ENCODE results near the gene MYO1F. TPM values are rescaled to one million over a fixed set of nuclear protein-coding genes. Genes with fewer than 3 reads are reported as not detected.

Gene MYO1F
- total RNA-seq, 1 donor from 2014 or later = 0.10 TPM

GRCh38 chr19:8512115-8512967, 64.9 kb downstream of the MYO1F start:
- no peak overlapping the region for H3K4me3 Mint-ChIP-seq (ENCODE audit: unreplicated experiment)
- no peaks in the 10 kb centered on the region for H3K4me1 Mint-ChIP-seq (ENCODE audit: low read depth, unreplicated experiment)
- H3K27ac Mint-ChIP-seq (ENCODE audit: unreplicated experiment) = peak overlapping the region; percentile 99
- no peak for TF ChIP-seq CTCF (IDR thresholded peaks at IDR 0.05; ENCODE audit: partially characterized antibody, unreplicated experiment)
- peaks cover 7% of the 10 kb centered on the region for H3K27me3 Mint-ChIP-seq (ENCODE audit: unreplicated experiment)
- no peaks in the 10 kb centered on the region for H3K36me3 Mint-ChIP-seq (ENCODE audit: unreplicated experiment)
- peaks cover 4% of the 10 kb centered on the region for H3K9me3 Mint-ChIP-seq (ENCODE audit: unreplicated experiment)
- DNase-seq = no peak

GRCh38 chr19:8511573-8512101, 65.6 kb downstream of the MYO1F start:
- Mint-ChIP-seq H3K27ac (ENCODE audit: unreplicated experiment) (no peak overlapping the region), H3K4me3 (ENCODE audit: unreplicated experiment) (no peak overlapping the region), H3K9me3 (ENCODE audit: unreplicated experiment) (peaks cover 4% of the 10 kb centered on the region), H3K27me3 (ENCODE audit: unreplicated experiment) (peaks cover 7% of the 10 kb centered on the region), H3K4me1 (ENCODE audit: low read depth, unreplicated experiment) (no peaks in the 10 kb centered on the region), H3K36me3 (ENCODE audit: unreplicated experiment) (no peaks in the 10 kb centered on the region)
- no peak for DNase-seq
- TF ChIP-seq CTCF (IDR thresholded peaks at IDR 0.05; ENCODE audit: partially characterized antibody, unreplicated experiment) = peak; percentile 30

- no peak for TF ChIP-seq CTCF (IDR thresholded peaks at IDR 0.05; ENCODE audit: partially characterized antibody, unreplicated experiment)
- Mint-ChIP-seq H3K36me3 (ENCODE audit: unreplicated experiment) (no peaks in the 10 kb centered on the region), H3K4me1 (ENCODE audit: low read depth, unreplicated experiment) (peaks cover 3% of the 10 kb centered on the region), H3K9me3 (ENCODE audit: unreplicated experiment) (peaks cover 4% of the 10 kb centered on the region), H3K4me3 (ENCODE audit: unreplicated experiment) (no peak overlapping the region), H3K27me3 (ENCODE audit: unreplicated experiment) (peaks cover 7% of the 10 kb centered on the region), H3K27ac (ENCODE audit: unreplicated experiment) (no peak overlapping the region)
- DNase-seq = no peak
These were observed 66.6 kb downstream of the MYO1F start for GRCh38 chr19:8510589-8511115.

- DNase-seq = no peak
- Mint-ChIP-seq H3K9me3 (ENCODE audit: unreplicated experiment) (no peaks in the 10 kb centered on the region), H3K27ac (ENCODE audit: unreplicated experiment) (peak overlapping the region; percentile 72)
These were observed 70.8 kb downstream of the MYO1F start for GRCh38 chr19:8506402-8506957.

More at GRCh38 chr19:8506402-8506957, 70.8 kb downstream of the MYO1F start:
- Mint-ChIP-seq H3K36me3 (ENCODE audit: unreplicated experiment) (no peaks in the 10 kb centered on the region), H3K4me1 (ENCODE audit: low read depth, unreplicated experiment) (peaks cover 3% of the 10 kb centered on the region), H3K4me3 (ENCODE audit: unreplicated experiment) (peak overlapping the region; percentile 76), H3K27me3 (ENCODE audit: unreplicated experiment) (peaks cover 2% of the 10 kb centered on the region)
- TF ChIP-seq CTCF (IDR thresholded peaks at IDR 0.05; ENCODE audit: partially characterized antibody, unreplicated experiment) = peak; percentile 39
